ENCODE data around the gene ZNF433.
"Not testable (repeated sequence)": the region's sequence is repeated elsewhere in the genome, so short reads cannot be mapped to it uniquely, and the experiment has no call there.

Gene ZNF433

GRCh38 chr19:12035220-12036172 lies at the start of gene ZNF433:
Gene ZNF433 (minus strand): TSS chr19:12035679. CDS start chr19:12035539, 140 bp downstream.
- DNase-seq = peak; percentile 83

GRCh38 chr19:12083336-12083735 lies 47.9 kb upstream of the ZNF433 start:
- not testable (repeated sequence) for DNase-seq

- no peak for DNase-seq
Measured at GRCh38 chr19:12077375-12077774, 41.9 kb upstream of the ZNF433 start.

- not testable (repeated sequence) for DNase-seq
Measured at GRCh38 chr19:12076331-12076730, 40.9 kb upstream of the ZNF433 start.

- no peak for DNase-seq
Measured at GRCh38 chr19:12075538-12076139, 40.2 kb upstream of the ZNF433 start.

GRCh38 chr19:12064590-12065538 lies 29.4 kb upstream of the ZNF433 start, which contains the start of gene ZNF844:
Gene ZNF844 (plus strand): TSS chr19:12064731. CDS start chr19:12064874, 143 bp downstream.
- DNase-seq = peak; percentile 35

- no peak for DNase-seq
Measured at GRCh38 chr19:12055784-12056183, 20.3 kb upstream of the ZNF433 start.

- DNase-seq = peak; percentile 66
Measured at GRCh38 chr19:12052497-12053169, 17.2 kb upstream of the ZNF433 start, which contains the start of gene ZNF878. Gene ZNF878 (minus strand): TSS chr19:12052961. CDS start chr19:12052801, 160 bp downstream.

- no peak for DNase-seq
Measured at GRCh38 chr19:12052091-12052496, 16.6 kb upstream of the ZNF433 start.

GRCh38 chr19:12047868-12048267 lies 12.4 kb upstream of the ZNF433 start:
- no peak for DNase-seq

GRCh38 chr19:12043752-12044422 lies 8.4 kb upstream of the ZNF433 start:
- DNase-seq = no peak

- DNase-seq = no peak
Measured at GRCh38 chr19:12042893-12043292, 7.4 kb upstream of the ZNF433 start.

GRCh38 chr19:12034620-12035019 lies 859 bp downstream of the ZNF433 start:
- no peak for DNase-seq

GRCh38 chr19:12034198-12034597 lies 1.3 kb downstream of the ZNF433 start:
- no peak for DNase-seq

GRCh38 chr19:12015753-12016116 lies 19.7 kb downstream of the ZNF433 start:
- DNase-seq = no peak

GRCh38 chr19:12015015-12015752 lies 20.3 kb downstream of the ZNF433 start:
- DNase-seq = no peak

GRCh38 chr19:12000152-12000981 lies 35.1 kb downstream of the ZNF433 start:
- no peak for DNase-seq

GRCh38 chr19:11995174-11995573 lies 40.3 kb downstream of the ZNF433 start:
- no peak for DNase-seq

GRCh38 chr19:11991921-11992320 lies 43.6 kb downstream of the ZNF433 start:
- not testable (repeated sequence) for DNase-seq

GRCh38 chr19:11989112-11989456 lies 46.4 kb downstream of the ZNF433 start:
- no peak for DNase-seq
